Immature natural killer cell (primary cell): ENCODE data around the gene MAP1LC3B2. TPM values are rescaled to one million over a fixed set of nuclear protein-coding genes. Genes with fewer than 3 reads are reported as not detected.
"Not testable (repeated sequence)": the region's sequence is repeated elsewhere in the genome, so short reads cannot be mapped to it uniquely, and the experiment has no call there.

Experiments used
- DNase-seq, 3 donors: peaks; one replicate each; pipeline ENCODE4 v3.0.0; 2022; ENCODE audit warnings: mixed read lengths in 1 of 3
- H3K27ac Mint-ChIP-seq, 6 donors: one replicate each; pipeline ENCODE4 v1.8.0; 2020; ENCODE audit warnings: mixed read lengths in 6 of 6, mild to moderate bottlenecking in 5 of 6, inconsistent platforms in 4 of 6, moderate library complexity in 3 of 6
- H3K27me3 Mint-ChIP-seq, 3 donors: one replicate each; pipeline ENCODE4 v1.8.0; 2020 to 2021; ENCODE audit warnings: low read depth in 3 of 3, mild to moderate bottlenecking in 3 of 3, mixed read lengths in 3 of 3, moderate library complexity in 3 of 3, inconsistent platforms in 1 of 3
- H3K36me3 Mint-ChIP-seq, 3 donors: one replicate each; pipeline ENCODE4 v1.8.0; 2020; ENCODE audit warnings: mixed read lengths in 3 of 3, inconsistent platforms in 2 of 3, mild to moderate bottlenecking in 2 of 3
- H3K4me1 Mint-ChIP-seq, 2 donors: one replicate each; pipeline ENCODE4 v1.8.0; 2020; ENCODE audit warnings: inconsistent platforms in 2 of 2, mild to moderate bottlenecking in 2 of 2, mixed read lengths in 2 of 2, moderate library complexity in 1 of 2
- H3K4me3 Mint-ChIP-seq, 5 donors: one replicate each; pipeline ENCODE4 v1.8.0; 2020; ENCODE audit warnings: mild to moderate bottlenecking in 5 of 5, mixed read lengths in 5 of 5, inconsistent platforms in 3 of 5, moderate library complexity in 3 of 5
- H3K9me3 Mint-ChIP-seq, 6 donors: one replicate each; pipeline ENCODE4 v1.8.0; 2020; ENCODE audit warnings: mild to moderate bottlenecking in 6 of 6, mixed read lengths in 6 of 6, inconsistent platforms in 4 of 6, moderate library complexity in 3 of 6
- polyA plus RNA-seq, 3 donors: library from polyadenylated mRNA; unstranded; fragments of 300-500 nt; fragmentation: Illumina TruSeq; gene quantifications; one replicate each; pipeline ENCODE4 v1.2.3, GENCODE V29; 2021

MAP1LC3B2 gene
- polyA plus RNA-seq, 3 donors from 2014 or later, result 2.4 to 11.3 (median 9.8) TPM

- H3K9me3 Mint-ChIP-seq, result peaks cover 0 to 1% (median 0%) of the 10 kb centered on the region in 6 donors
- H3K4me3 Mint-ChIP-seq, result peak overlapping the region in 1 of 5 donors; percentile 18
- H3K27ac Mint-ChIP-seq, result peak overlapping the region in 1 of 6 donors; percentile 79
- no peaks in the 10 kb centered on the region for H3K36me3 Mint-ChIP-seq
- peaks cover 21 to 25% of the 10 kb centered on the region in 2 donors for H3K4me1 Mint-ChIP-seq
- H3K27me3 Mint-ChIP-seq, result peaks cover 13 to 16% (median 13%) of the 10 kb centered on the region in 3 donors
- no peak for DNase-seq
These were observed 2.0 kb upstream of the MAP1LC3B2 start for GRCh38 chr12:116556964-116557698.

DNA sequence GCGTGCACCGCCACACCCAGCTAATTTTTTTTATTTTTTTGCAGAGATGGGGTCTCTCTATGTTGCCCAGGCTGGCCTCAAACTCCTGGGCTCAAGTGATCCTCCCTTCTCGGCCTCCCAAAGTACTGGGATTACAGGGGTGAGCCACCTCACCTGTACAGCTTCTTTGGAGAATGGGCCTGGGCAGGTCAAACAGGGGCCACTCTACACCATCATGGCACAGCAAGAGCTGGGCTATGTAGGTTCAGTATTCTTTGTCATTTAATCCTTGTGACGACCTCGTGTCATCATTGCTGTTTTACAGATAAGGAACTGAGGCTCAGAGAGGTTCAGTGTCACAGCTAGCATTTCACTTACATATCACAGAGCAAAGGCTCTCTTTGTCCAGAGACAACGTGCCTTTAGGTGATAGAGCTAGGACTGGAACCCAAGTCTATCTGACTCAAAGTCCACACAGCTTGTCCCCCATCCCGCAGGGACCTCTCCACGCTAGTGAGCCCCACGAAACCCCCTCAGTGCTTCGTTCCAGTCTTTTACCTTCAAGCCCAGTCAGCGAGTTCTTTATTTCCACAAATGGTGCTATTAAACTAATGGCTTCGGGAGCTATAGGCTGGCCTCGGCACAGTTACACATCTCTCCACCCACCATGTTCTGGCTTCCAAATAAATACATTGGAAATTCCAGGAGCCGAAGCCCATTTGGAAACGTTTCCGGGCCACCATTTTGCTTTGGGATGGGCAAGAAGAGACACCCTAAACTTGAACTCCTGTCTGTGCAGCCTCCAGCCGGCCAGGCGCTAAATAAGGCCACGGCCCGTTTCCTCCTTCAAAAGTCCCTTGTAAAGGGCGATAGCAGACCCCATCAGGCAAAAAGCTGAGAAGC lies 660 bp upstream of the MAP1LC3B2 start:
- peak overlapping the region; percentile 79 to 91 (median 83) for H3K4me3 Mint-ChIP-seq
- no peak for DNase-seq
- peaks cover 21 to 25% of the 10 kb centered on the region in 2 donors for H3K4me1 Mint-ChIP-seq
- peak overlapping the region; percentile 80 to 96 (median 92) for H3K27ac Mint-ChIP-seq
- H3K27me3 Mint-ChIP-seq, result peaks cover 12 to 17% (median 16%) of the 10 kb centered on the region in 3 donors
- H3K9me3 Mint-ChIP-seq, result peaks cover 0 to 4% (median 2%) of the 10 kb centered on the region in 6 donors
- H3K36me3 Mint-ChIP-seq, result peaks cover 0 to 2% (median 2%) of the 10 kb centered on the region in 3 donors

GRCh38 chr12:116561181-116561821 lies 2.1 kb downstream of the MAP1LC3B2 start:
- H3K9me3 Mint-ChIP-seq, result peaks cover 0 to 16% (median 7%) of the 10 kb centered on the region in 6 donors
- peaks cover 4 to 8% (median 5%) of the 10 kb centered on the region in 3 donors for H3K36me3 Mint-ChIP-seq
- H3K27me3 Mint-ChIP-seq, result peaks cover 11 to 20% (median 12%) of the 10 kb centered on the region in 3 donors
- H3K4me3 Mint-ChIP-seq, result peak overlapping the region in 1 of 5 donors; percentile 21
- no peak for DNase-seq
- no peak overlapping the region for H3K27ac Mint-ChIP-seq
- peaks cover 21 to 25% of the 10 kb centered on the region in 2 donors for H3K4me1 Mint-ChIP-seq

DNA sequence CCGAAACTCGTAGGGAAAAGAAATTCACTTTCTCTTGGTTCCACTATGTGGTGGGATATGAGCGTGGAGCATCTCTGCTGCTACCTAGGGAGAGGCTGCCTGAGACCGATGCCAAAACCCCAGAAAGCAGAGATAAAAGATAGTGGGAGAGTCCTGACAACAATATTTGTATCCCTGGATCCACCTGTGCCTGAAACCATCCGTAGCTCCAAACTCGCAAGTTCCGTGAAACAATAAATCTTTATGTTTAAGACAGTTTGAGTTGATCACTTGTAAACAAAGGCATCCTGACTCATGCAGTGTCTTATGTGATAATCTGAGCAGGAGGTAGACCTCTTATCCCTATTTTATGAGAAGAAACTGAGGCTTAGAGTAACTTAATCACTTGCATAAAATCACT lies 2.9 kb downstream of the MAP1LC3B2 start:
- peaks cover 4 to 8% (median 5%) of the 10 kb centered on the region in 3 donors for H3K36me3 Mint-ChIP-seq
- peaks cover 21 to 25% of the 10 kb centered on the region in 2 donors for H3K4me1 Mint-ChIP-seq
- H3K4me3 Mint-ChIP-seq, result no peak overlapping the region
- H3K27ac Mint-ChIP-seq, result no peak overlapping the region
- no peak for DNase-seq
- H3K27me3 Mint-ChIP-seq, result peaks cover 10 to 20% (median 14%) of the 10 kb centered on the region in 3 donors
- H3K9me3 Mint-ChIP-seq, result peaks cover 0 to 16% (median 7%) of the 10 kb centered on the region in 6 donors

- Mint-ChIP-seq H3K27me3 (peaks cover 8 to 23% (median 12%) of the 10 kb centered on the region in 3 donors), H3K4me3 (no peak overlapping the region), H3K27ac (no peak overlapping the region)
These were observed 4.1 kb downstream of the MAP1LC3B2 start for GRCh38 chr12:116563262-116563661.

DNA sequence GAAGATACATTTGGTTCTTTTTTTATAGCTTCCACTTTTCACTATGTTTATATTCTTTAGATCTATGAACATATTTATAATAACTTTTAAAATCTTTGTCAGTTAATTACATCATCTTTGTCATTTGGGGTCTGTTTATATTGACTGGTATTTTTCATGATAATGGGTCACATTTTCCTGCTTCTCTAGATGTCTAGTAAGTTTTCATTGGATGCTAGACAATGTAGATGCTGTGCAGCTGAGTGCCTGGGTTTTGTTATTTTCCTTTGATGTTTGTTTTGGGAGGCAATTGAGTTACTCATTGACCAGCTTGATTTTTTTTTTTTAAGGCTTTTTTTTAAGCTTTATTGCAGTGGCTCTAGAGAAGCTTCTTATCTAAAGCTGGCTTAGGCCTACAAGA lies 4.9 kb downstream of the MAP1LC3B2 start:
- Mint-ChIP-seq H3K4me3 (no peak overlapping the region), H3K4me1 (peaks cover 14 to 17% of the 10 kb centered on the region in 2 donors), H3K27ac (no peak overlapping the region), H3K9me3 (peaks cover 0 to 16% (median 7%) of the 10 kb centered on the region in 6 donors), H3K27me3 (peaks cover 8 to 24% (median 13%) of the 10 kb centered on the region in 3 donors), H3K36me3 (peaks cover 5 to 11% (median 9%) of the 10 kb centered on the region in 3 donors)
- DNase-seq, result no peak

More at GRCh38 chr12:116563262-116563661, 4.1 kb downstream of the MAP1LC3B2 start:
- Mint-ChIP-seq H3K36me3 (peaks cover 5 to 8% (median 6%) of the 10 kb centered on the region in 3 donors), H3K9me3 (peaks cover 0 to 16% (median 7%) of the 10 kb centered on the region in 6 donors), H3K4me1 (peaks cover 21 to 25% of the 10 kb centered on the region in 2 donors)
- no peak for DNase-seq

GRCh38 chr12:116565221-116565620 lies 6.0 kb downstream of the MAP1LC3B2 start:
- Mint-ChIP-seq H3K27me3 (peaks cover 0 to 15% (median 7%) of the 10 kb centered on the region in 3 donors), H3K36me3 (peaks cover 5 to 11% (median 9%) of the 10 kb centered on the region in 3 donors), H3K9me3 (peaks cover 0 to 16% (median 6%) of the 10 kb centered on the region in 6 donors)
- not testable (repeated sequence) for H3K4me1 Mint-ChIP-seq, DNase-seq, H3K4me3 Mint-ChIP-seq, H3K27ac Mint-ChIP-seq

GRCh38 chr12:116565963-116566362 lies 6.8 kb downstream of the MAP1LC3B2 start:
- DNase-seq, result no peak
- Mint-ChIP-seq H3K27ac (no peak overlapping the region), H3K4me1 (no peaks in the 10 kb centered on the region), H3K4me3 (no peak overlapping the region), H3K27me3 (peaks cover 2 to 15% (median 7%) of the 10 kb centered on the region in 3 donors), H3K9me3 (peaks cover 0 to 16% (median 6%) of the 10 kb centered on the region in 6 donors), H3K36me3 (peaks cover 5 to 11% (median 9%) of the 10 kb centered on the region in 3 donors)

- Mint-ChIP-seq H3K27me3 (peaks cover 2 to 15% (median 9%) of the 10 kb centered on the region in 3 donors), H3K4me3 (no peak overlapping the region), H3K9me3 (peaks cover 0 to 16% (median 5%) of the 10 kb centered on the region in 6 donors), H3K4me1 (no peaks in the 10 kb centered on the region), H3K27ac (no peak overlapping the region), H3K36me3 (peaks cover 5 to 11% (median 9%) of the 10 kb centered on the region in 3 donors)
- DNase-seq, result no peak
These were observed 9.0 kb downstream of the MAP1LC3B2 start for GRCh38 chr12:116568203-116568602.

GRCh38 chr12:116571089-116571488 lies 11.9 kb downstream of the MAP1LC3B2 start:
- no peaks in the 10 kb centered on the region for H3K4me1 Mint-ChIP-seq
- no peak overlapping the region for H3K27ac Mint-ChIP-seq
- no peaks in the 10 kb centered on the region for H3K9me3 Mint-ChIP-seq
- peaks cover 0 to 4% (median 3%) of the 10 kb centered on the region in 3 donors for H3K36me3 Mint-ChIP-seq
- H3K4me3 Mint-ChIP-seq, result no peak overlapping the region
- no peak for DNase-seq
- H3K27me3 Mint-ChIP-seq, result peaks cover 2 to 9% (median 4%) of the 10 kb centered on the region in 3 donors

DNA sequence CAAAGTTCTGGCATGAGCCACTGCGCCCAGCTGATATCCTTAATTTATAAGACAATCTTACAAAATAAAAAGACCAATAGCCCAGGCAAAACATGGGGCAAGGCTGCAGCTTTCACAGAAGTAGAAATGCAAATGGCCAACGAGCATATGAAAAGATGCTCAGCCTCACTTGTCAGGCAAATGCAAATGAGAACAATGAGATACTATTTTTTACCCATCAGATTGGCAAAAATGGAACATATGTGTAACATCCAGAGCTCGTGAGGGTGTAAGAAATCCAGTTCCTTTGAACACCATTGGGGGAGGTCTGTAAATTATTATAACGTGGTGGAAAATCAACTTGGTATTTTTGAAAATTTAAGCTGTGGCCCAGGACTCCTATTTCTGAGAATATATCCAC lies 14.6 kb downstream of the MAP1LC3B2 start:
- Mint-ChIP-seq H3K36me3 (no peaks in the 10 kb centered on the region), H3K27me3 (peaks cover 0 to 7% (median 4%) of the 10 kb centered on the region in 3 donors), H3K4me3 (no peak overlapping the region), H3K9me3 (no peaks in the 10 kb centered on the region), H3K4me1 (no peaks in the 10 kb centered on the region), H3K27ac (no peak overlapping the region)
- no peak for DNase-seq

- H3K9me3 Mint-ChIP-seq, result not testable (repeated sequence)
These were observed 16.6 kb downstream of the MAP1LC3B2 start for GRCh38 chr12:116575754-116576153.

GRCh38 chr12:116577154-116577561 lies 18.0 kb downstream of the MAP1LC3B2 start:
- no peaks in the 10 kb centered on the region for H3K4me1 Mint-ChIP-seq
- peaks cover 3 to 8% (median 4%) of the 10 kb centered on the region in 3 donors for H3K27me3 Mint-ChIP-seq
- no peak overlapping the region for H3K27ac Mint-ChIP-seq
- H3K36me3 Mint-ChIP-seq, result no peaks in the 10 kb centered on the region
- DNase-seq, result no peak
- no peaks in the 10 kb centered on the region for H3K9me3 Mint-ChIP-seq
- no peak overlapping the region for H3K4me3 Mint-ChIP-seq

More at GRCh38 chr12:116575754-116576153, 16.6 kb downstream of the MAP1LC3B2 start:
- not testable (repeated sequence) for H3K36me3 Mint-ChIP-seq, H3K4me3 Mint-ChIP-seq, H3K27me3 Mint-ChIP-seq, H3K4me1 Mint-ChIP-seq, DNase-seq, H3K27ac Mint-ChIP-seq
